PFSK-1 (cell line): ENCODE results near the gene PMPCA.

Source experiments
- FOXP2 ChIP-seq: optimal IDR thresholded peaks from 2 replicates; pipeline ENCODE3; 2011; ENCODE audit warnings: borderline replicate concordance, control low read depth, inconsistent platforms; ENCODE audit not compliant: insufficient read depth; ENCODE audit errors: extremely low read length, extremely low read depth
- POLR2AphosphoS5 ChIP-seq: IDR thresholded peaks from 2 replicates; pipeline ENCODE4 v1.6.1; 2012; ENCODE audit warnings: low read depth, mild to moderate bottlenecking, control low read depth, low read length, moderate library complexity
- SIN3A ChIP-seq: IDR thresholded peaks from 2 replicates; pipeline ENCODE4 v1.6.1; 2012; ENCODE audit warnings: mild to moderate bottlenecking, low read length, moderate library complexity, borderline replicate concordance; ENCODE audit not compliant: insufficient read depth
- TAF1 ChIP-seq: IDR thresholded peaks from 2 replicates; pipeline ENCODE4 v1.6.1; 2012; ENCODE audit warnings: low read length, control low read depth, borderline replicate concordance; ENCODE audit not compliant: insufficient read depth
- TF ChIP-seq, protein P1 (sequence below), 2 experiments: IDR thresholded peaks; 2 replicates each; pipeline versions ENCODE4 v1.6.1 to v1.8.0; 2011 to 2012; ENCODE audit warnings: low read depth in 2 of 2, low read length in 2 of 2, control low read depth in 1 of 2, inconsistent platforms in 1 of 2, mild to moderate bottlenecking in 1 of 2, moderate library complexity in 1 of 2; ENCODE audit not compliant: insufficient read depth in 1 of 2

Gene PMPCA

DNA sequence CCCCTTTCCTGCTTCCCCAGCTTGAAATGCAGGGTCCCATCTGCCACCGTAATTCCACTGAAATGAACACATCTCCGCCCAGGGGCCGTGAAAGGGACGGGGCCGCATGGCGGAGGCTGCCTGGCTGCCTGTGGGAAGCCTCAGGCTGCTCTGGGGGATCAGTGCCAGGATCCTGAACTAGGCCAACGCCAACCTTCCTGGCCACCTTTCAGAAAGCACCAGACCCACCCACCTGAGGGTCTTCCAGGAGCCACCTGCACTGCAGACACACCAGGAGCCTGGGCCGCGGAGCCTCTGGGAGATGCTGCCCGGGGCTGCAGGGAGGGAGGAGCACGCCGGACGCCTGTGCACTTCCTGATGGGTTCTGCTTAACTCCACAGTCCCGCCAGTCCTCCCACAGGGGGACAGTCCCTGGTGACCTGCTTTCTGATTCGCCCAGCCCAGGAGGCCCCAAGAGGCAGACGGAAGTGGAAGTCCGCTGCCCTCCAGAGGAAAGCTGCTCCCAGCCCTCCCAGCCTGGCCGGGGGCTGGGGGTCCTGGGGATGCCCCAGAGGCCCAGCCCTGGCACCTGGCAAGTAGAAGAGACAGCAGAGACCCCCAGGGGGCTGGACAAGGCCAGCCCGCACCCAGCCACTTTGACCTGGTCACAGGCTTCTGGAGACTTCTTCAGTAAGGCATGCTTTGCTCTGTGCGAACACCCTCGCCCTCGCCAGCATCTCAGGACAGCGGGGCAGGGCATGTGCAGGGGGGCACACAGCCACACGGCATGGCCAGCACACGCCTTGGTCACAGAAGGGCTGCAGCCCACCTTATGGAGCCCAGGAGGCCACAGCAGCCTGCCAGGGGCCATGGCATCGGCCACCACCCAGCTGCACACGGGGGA lies 36.9 kb upstream of the PMPCA start, which contains the start of gene CARD9:
CARD9 (minus strand) TSS at position 370 of the 883 bp plus-strand sequence. CDS start 1,591 bp downstream, outside the sequence.
- TF ChIP-seq FOXP2 (no peak), SIN3A (no peak), POLR2AphosphoS5 (no peak), TAF1 (no peak)
- TF ChIP-seq, protein P1, sequence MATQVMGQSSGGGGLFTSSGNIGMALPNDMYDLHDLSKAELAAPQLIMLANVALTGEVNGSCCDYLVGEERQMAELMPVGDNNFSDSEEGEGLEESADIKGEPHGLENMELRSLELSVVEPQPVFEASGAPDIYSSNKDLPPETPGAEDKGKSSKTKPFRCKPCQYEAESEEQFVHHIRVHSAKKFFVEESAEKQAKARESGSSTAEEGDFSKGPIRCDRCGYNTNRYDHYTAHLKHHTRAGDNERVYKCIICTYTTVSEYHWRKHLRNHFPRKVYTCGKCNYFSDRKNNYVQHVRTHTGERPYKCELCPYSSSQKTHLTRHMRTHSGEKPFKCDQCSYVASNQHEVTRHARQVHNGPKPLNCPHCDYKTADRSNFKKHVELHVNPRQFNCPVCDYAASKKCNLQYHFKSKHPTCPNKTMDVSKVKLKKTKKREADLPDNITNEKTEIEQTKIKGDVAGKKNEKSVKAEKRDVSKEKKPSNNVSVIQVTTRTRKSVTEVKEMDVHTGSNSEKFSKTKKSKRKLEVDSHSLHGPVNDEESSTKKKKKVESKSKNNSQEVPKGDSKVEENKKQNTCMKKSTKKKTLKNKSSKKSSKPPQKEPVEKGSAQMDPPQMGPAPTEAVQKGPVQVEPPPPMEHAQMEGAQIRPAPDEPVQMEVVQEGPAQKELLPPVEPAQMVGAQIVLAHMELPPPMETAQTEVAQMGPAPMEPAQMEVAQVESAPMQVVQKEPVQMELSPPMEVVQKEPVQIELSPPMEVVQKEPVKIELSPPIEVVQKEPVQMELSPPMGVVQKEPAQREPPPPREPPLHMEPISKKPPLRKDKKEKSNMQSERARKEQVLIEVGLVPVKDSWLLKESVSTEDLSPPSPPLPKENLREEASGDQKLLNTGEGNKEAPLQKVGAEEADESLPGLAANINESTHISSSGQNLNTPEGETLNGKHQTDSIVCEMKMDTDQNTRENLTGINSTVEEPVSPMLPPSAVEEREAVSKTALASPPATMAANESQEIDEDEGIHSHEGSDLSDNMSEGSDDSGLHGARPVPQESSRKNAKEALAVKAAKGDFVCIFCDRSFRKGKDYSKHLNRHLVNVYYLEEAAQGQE (IDR thresholded peaks at IDR 0.05; ENCODE audit: insufficient read depth in 1 of 2, low read depth in 2 of 2, low read length in 2 of 2), result no peak

- TF ChIP-seq POLR2AphosphoS5 (no peak), SIN3A (no peak), FOXP2 (no peak), TAF1 (no peak)
- TF ChIP-seq, protein P1 (IDR thresholded peaks at IDR 0.05; ENCODE audit: insufficient read depth in 1 of 2, low read depth in 2 of 2, low read length in 2 of 2), result no peak
Measured at GRCh38 chr9:136374183-136374575, 36.3 kb upstream of the PMPCA start.

GRCh38 chr9:136375096-136375495 lies 35.4 kb upstream of the PMPCA start:
- TF ChIP-seq TAF1 (no peak), SIN3A (no peak), FOXP2 (no peak), POLR2AphosphoS5 (no peak)
- TF ChIP-seq, protein P1 (IDR thresholded peaks at IDR 0.05; ENCODE audit: insufficient read depth in 1 of 2, low read depth in 2 of 2, low read length in 2 of 2), result no peak

GRCh38 chr9:136376457-136376856 lies 34.0 kb upstream of the PMPCA start:
- TF ChIP-seq TAF1 (no peak), FOXP2 (no peak), POLR2AphosphoS5 (no peak), SIN3A (no peak)
- TF ChIP-seq, protein P1 (IDR thresholded peaks at IDR 0.05; ENCODE audit: insufficient read depth in 1 of 2, low read depth in 2 of 2, low read length in 2 of 2), result no peak
